Hepatocyte (in vitro differentiated cells): Measurements from ENCODE around the gene SMIM33. TPM values are rescaled to one million over a fixed set of nuclear protein-coding genes. Genes with fewer than 3 reads are reported as not detected.
"Not testable (repeated sequence)": the region's sequence is repeated elsewhere in the genome, so short reads cannot be mapped to it uniquely, and the experiment has no call there.

Source experiments
- DNase-seq: peaks from one replicate; pipeline ENCODE4 v3.0.0-alpha.2; 2016; ENCODE audit warnings: low spot score
- H2AFZ ChIP-seq: fragments of 200-600 bp; sonication (generic); 2 replicates; pipeline ENCODE4 v1.6.0; 2016; ENCODE audit warnings: antibody characterized with exemption, mild to moderate bottlenecking
- H3K27ac ChIP-seq: fragments of 200-600 bp; sonication (generic); 2 replicates; pipeline ENCODE4 v1.5.1; 2016; ENCODE audit warnings: mild to moderate bottlenecking
- H3K27me3 ChIP-seq: fragments of 200-600 bp; sonication (generic); 2 replicates; pipeline ENCODE4 v1.6.1; 2016
- H3K36me3 ChIP-seq: fragments of 200-600 bp; sonication (generic); replicated peaks from 2 replicates; pipeline ENCODE4 v1.5.1; 2016; ENCODE audit warnings: low read depth; ENCODE audit not compliant: insufficient read depth
- H3K4me1 ChIP-seq: fragments of 200-600 bp; sonication (generic); 2 replicates; pipeline ENCODE4 v1.5.1; 2016; ENCODE audit warnings: mild to moderate bottlenecking, moderate library complexity; ENCODE audit not compliant: insufficient read depth
- H3K4me2 ChIP-seq: fragments of 200-600 bp; sonication (generic); 2 replicates; pipeline ENCODE4 v1.6.0; 2016
- H3K4me3 ChIP-seq: fragments of 200-600 bp; sonication (generic); 2 replicates; pipeline ENCODE4 v1.5.1; 2016; ENCODE audit warnings: mild to moderate bottlenecking
- H3K79me2 ChIP-seq: fragments of 200-600 bp; sonication (generic); 2 replicates; pipeline ENCODE4 v1.6.0; 2017; ENCODE audit warnings: mild to moderate bottlenecking
- H3K9me2 ChIP-seq: fragments of 200-600 bp; sonication (generic); replicated peaks from 2 replicates; pipeline ENCODE4 v1.6.0; 2017; ENCODE audit warnings: mild to moderate bottlenecking; ENCODE audit not compliant: insufficient read depth
- H3K9me3 ChIP-seq: fragments of 200-600 bp; sonication (generic); 2 replicates; pipeline ENCODE4 v1.5.1; 2016; ENCODE audit warnings: low read depth, mild to moderate bottlenecking
- H4K20me1 ChIP-seq: fragments of 200-600 bp; sonication (generic); 2 replicates; pipeline ENCODE4 v1.6.0; 2016; ENCODE audit warnings: mild to moderate bottlenecking; ENCODE audit not compliant: insufficient read depth, poor library complexity, severe bottlenecking
- CTCF ChIP-seq: fragments of 200-600 bp; sonication (generic); IDR thresholded peaks from 2 replicates; pipeline ENCODE4 v1.5.1; 2016; ENCODE audit warnings: antibody characterized with exemption, mild to moderate bottlenecking; ENCODE audit not compliant: poor library complexity
- EZH2 ChIP-seq: fragments of 200-600 bp; sonication (generic); IDR thresholded peaks from 2 replicates; pipeline ENCODE4 v1.6.1; 2016; ENCODE audit warnings: antibody characterized with exemption, mild to moderate bottlenecking, borderline replicate concordance
- EZH2phosphoT487 ChIP-seq: fragments of 200-600 bp; sonication (generic); IDR thresholded peaks from one replicate; pipeline ENCODE4 v1.6.1; 2018; ENCODE audit warnings: antibody characterized with exemption, mild to moderate bottlenecking, low read depth, moderate library complexity; ENCODE audit not compliant: unreplicated experiment, severe bottlenecking
- WGBS: methylation state at CpG from one replicate; pipeline ENCODE4 v1.1.6; 2016; ENCODE audit warnings: low lambda C conversion rate; ENCODE audit errors: missing lambda C conversion rate; 5-methylcytosine and 5-hydroxymethylcytosine counted together
- polyA plus RNA-seq: library from polyadenylated mRNA; unstranded; fragments of >200 nt; fragmentation: Nextera tagmentation; extraction: Ambion mirVana; gene quantifications from 2 replicates; pipeline ENCODE4 v1.2.1, GENCODE V29; 2016
- total RNA-seq: library from RNA; depleted of rRNA; stranded (reverse); fragments of >200 nt; gene quantifications from 2 replicates; pipeline ENCODE4 v1.2.3, GENCODE V29; 2014

The SMIM33 gene
- total and polyA plus RNA-seq, 2 experiments from 2014 or later: not detected

DNA sequence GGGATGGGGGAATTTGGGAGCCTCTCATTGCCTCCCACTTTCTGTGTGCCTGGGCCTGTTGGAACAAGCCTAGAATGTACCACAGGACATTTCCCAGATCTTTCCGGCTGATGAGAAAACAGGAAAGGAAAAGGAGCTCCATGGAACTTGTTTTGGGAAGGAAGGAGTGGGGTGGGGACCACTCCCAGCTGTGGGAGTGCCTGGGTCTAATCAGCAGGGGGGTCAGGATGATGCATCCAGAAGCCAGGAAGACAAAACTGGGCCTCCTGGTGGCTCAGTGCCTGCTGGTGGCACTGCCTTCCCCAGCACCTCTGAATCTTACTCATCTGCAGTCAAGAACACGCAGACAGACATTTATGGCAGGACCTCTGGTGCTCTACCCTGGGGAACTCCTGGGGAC, 2.8 kb downstream of the SMIM33 start:
- H3K9me2 ChIP-seq: no peaks in the 10 kb centered on the region
- H3K4me3 ChIP-seq: no peak overlapping the region
- peak overlapping the region; percentile 20 for H2AFZ ChIP-seq
- H3K4me2 ChIP-seq: no peak overlapping the region
- no peaks in the 10 kb centered on the region for H3K9me3 ChIP-seq
- H4K20me1 ChIP-seq: no peaks in the 10 kb centered on the region
- DNase-seq: no peak
- H3K79me2 ChIP-seq: no peaks in the 10 kb centered on the region
- no peaks in the 10 kb centered on the region for H3K27me3 ChIP-seq
- peak overlapping the region; percentile 13 for H3K27ac ChIP-seq
- WGBS: 90% methylated on average over 2 of the region's 2 CpGs
- H3K4me1 ChIP-seq: peaks cover 16% of the 10 kb centered on the region
- H3K36me3 ChIP-seq: no peaks in the 10 kb centered on the region
- TF ChIP-seq CTCF: no peak
- TF ChIP-seq EZH2: no peak
- no peak for TF ChIP-seq EZH2phosphoT487

- Histone ChIP-seq H3K4me1 (peaks cover 16% of the 10 kb centered on the region), H3K27me3 (no peaks in the 10 kb centered on the region), H3K9me3 (no peaks in the 10 kb centered on the region), H2AFZ (no peak overlapping the region), H3K36me3 (no peaks in the 10 kb centered on the region), H3K4me2 (no peak overlapping the region), H3K4me3 (no peak overlapping the region), H4K20me1 (no peaks in the 10 kb centered on the region), H3K27ac (no peak overlapping the region), H3K79me2 (no peaks in the 10 kb centered on the region), H3K9me2 (no peaks in the 10 kb centered on the region)
- peak; percentile 55 for DNase-seq
- TF ChIP-seq EZH2: no peak
- 68% methylated on average over 13 of the region's 13 CpGs for WGBS
Observed at GRCh38 chr5:139474890-139475791, 4.3 kb downstream of the SMIM33 start.

DNA sequence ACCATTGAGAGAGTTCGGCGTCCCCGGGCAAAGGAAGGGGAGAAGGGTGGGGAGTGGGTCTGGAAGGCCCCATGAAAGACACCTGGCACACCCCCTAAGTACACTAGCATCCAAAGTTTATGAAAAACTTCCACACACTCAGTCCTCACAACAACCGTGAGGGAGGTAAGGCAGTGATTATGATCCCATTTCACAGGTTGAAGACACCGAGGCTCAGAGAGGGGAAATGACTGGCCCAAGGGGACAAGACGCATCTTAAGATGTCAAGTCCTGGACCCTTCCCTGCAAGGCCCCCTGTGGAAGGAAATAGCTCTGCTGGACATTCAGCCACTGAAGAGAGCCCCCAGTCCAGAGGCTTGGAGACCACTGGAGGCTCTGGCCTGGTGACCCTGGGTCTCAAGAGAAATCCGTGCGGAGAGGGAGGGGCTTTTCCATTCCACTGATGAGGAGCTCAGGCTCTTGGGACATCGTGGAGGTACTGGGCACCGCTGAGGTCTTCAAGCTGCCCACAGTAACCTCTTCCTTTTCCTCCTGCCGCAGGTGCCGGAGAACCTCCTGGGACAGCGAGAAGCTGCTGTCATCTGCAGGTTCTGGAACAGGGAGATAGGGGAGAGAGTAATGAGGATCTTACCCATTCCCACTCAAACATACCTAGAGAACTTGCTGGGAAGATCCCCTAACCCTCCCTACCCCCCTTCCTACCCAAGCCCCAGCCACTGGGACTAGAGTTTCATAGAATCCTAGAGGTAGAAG, 5.2 kb downstream of the SMIM33 start:
- H3K36me3 ChIP-seq: no peaks in the 10 kb centered on the region
- H3K4me1 ChIP-seq: peaks cover 22% of the 10 kb centered on the region
- H3K9me3 ChIP-seq: no peaks in the 10 kb centered on the region
- no peak for DNase-seq
- no peak for TF ChIP-seq EZH2phosphoT487
- TF ChIP-seq CTCF: no peak
- TF ChIP-seq EZH2: no peak
- H3K9me2 ChIP-seq: no peaks in the 10 kb centered on the region
- H3K4me2 ChIP-seq: no peak overlapping the region
- H3K27me3 ChIP-seq: no peaks in the 10 kb centered on the region
- no peak overlapping the region for H3K27ac ChIP-seq
- no peak overlapping the region for H2AFZ ChIP-seq
- no peaks in the 10 kb centered on the region for H4K20me1 ChIP-seq
- H3K4me3 ChIP-seq: no peak overlapping the region
- 94% methylated on average over 13 of the region's 13 CpGs for WGBS
- no peaks in the 10 kb centered on the region for H3K79me2 ChIP-seq

DNA sequence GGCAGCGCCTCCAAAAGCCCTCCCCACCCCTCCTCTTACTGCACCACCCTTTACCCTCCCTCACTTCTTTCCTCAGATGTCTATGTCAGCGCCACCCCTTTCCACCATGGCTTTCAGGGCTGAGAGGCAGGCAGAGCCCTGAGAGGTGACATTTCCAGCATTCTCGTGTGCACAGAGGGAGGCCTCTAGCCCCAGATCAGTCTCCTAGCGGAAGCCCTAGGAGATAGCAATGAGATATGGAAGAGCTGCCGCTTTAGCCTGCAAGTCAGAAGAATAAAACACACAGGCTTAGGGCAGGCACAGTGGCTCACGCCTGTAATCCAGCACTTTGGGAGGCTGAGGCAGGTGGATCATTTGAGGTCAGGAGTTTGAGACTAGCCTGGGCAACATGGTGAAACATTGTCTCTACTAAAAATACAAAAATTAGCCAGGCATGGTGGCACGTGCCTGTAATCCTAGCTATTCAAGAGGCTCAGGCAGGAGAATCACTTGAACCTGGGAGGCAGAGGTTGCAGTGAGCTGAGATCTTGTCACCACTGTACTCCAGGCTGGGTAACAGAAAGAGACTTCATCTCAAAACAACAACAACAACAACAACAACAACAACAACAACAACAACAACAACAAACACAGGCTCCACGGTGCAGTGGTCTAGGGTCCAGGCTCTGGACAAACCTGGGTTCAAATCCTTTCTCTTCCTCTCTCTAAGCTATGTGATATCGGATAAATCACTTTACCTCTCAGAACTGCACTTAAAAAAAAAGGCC, 8.0 kb downstream of the SMIM33 start:
- not testable (repeated sequence) for H3K4me2 ChIP-seq, H3K4me3 ChIP-seq, H3K79me2 ChIP-seq, H3K27ac ChIP-seq, H3K9me3 ChIP-seq, H3K36me3 ChIP-seq, DNase-seq, H3K27me3 ChIP-seq, H2AFZ ChIP-seq, H3K9me2 ChIP-seq, H4K20me1 ChIP-seq
- peaks cover 21% of the 10 kb centered on the region for H3K4me1 ChIP-seq
- 68% methylated on average over 9 of the region's 9 CpGs for WGBS

GRCh38 chr5:139479729-139480128, 8.9 kb downstream of the SMIM33 start:
- not testable (repeated sequence) for H2AFZ ChIP-seq, DNase-seq, H3K4me3 ChIP-seq, H3K9me2 ChIP-seq, H3K9me3 ChIP-seq, H3K36me3 ChIP-seq, H3K4me2 ChIP-seq, H4K20me1 ChIP-seq, H3K79me2 ChIP-seq, H3K27ac ChIP-seq, H3K27me3 ChIP-seq
- peaks cover 20% of the 10 kb centered on the region for H3K4me1 ChIP-seq
- WGBS: 97% methylated on average over 4 of the region's 4 CpGs
